H54 (cell line): ENCODE results near the gene TMEM132D.
A peak's percentile ranks its signal among the peaks of the same experiment; 100 is the strongest.
"Not testable (repeated sequence)": the region's sequence is repeated elsewhere in the genome, so short reads cannot be mapped to it uniquely, and the experiment has no call there.

Experiments used
- DNase-seq: peaks from one replicate; pipeline ENCODE4 v3.0.0; 2011; ENCODE audit warnings: low spot score, mixed read lengths; ENCODE audit not compliant: insufficient read length
- FAIRE-seq: peaks from 3 replicates; lab custom pipeline; 2011; peaks lifted over from hg19 to GRCh38; lab: Jason Lieb, UNC
- POLR2A ChIP-seq: IDR thresholded peaks from 2 replicates; pipeline ENCODE4 v1.6.1; 2011; ENCODE audit warnings: low read depth, mild to moderate bottlenecking, low read length

TMEM132D gene

GRCh38 chr12:129201029-129201428 is 702.8 kb downstream of the TMEM132D start:
- no peak for FAIRE-seq
- no peak for TF ChIP-seq POLR2A
- DNase-seq: no peak

- DNase-seq: no peak
- no peak for TF ChIP-seq POLR2A
- no peak for FAIRE-seq
These were observed 703.2 kb downstream of the TMEM132D start for GRCh38 chr12:129200576-129200975.

- no peak for TF ChIP-seq POLR2A
- FAIRE-seq (no peak), DNase-seq (no peak)
These were observed 706.9 kb downstream of the TMEM132D start for GRCh38 chr12:129196927-129197326.

- DNase-seq: no peak
- no peak for FAIRE-seq
- no peak for TF ChIP-seq POLR2A
These were observed 708.7 kb downstream of the TMEM132D start for GRCh38 chr12:129195081-129195480.

GRCh38 chr12:129193263-129193871 is 710.5 kb downstream of the TMEM132D start:
- no peak for TF ChIP-seq POLR2A
- FAIRE-seq (no peak), DNase-seq (no peak)

- FAIRE-seq (no peak), DNase-seq (no peak)
- no peak for TF ChIP-seq POLR2A
These were observed 713.0 kb downstream of the TMEM132D start for GRCh38 chr12:129190827-129191226.

GRCh38 chr12:129189879-129190278 is 713.9 kb downstream of the TMEM132D start:
- not testable (repeated sequence) for DNase-seq, FAIRE-seq

GRCh38 chr12:129186952-129187351 is 716.9 kb downstream of the TMEM132D start:
- FAIRE-seq: no peak
- no peak for TF ChIP-seq POLR2A
- DNase-seq: peak; percentile 9

- TF ChIP-seq POLR2A: no peak
- no peak for FAIRE-seq
- DNase-seq: no peak
These were observed 718.0 kb downstream of the TMEM132D start for GRCh38 chr12:129185855-129186254.

GRCh38 chr12:129184127-129184928 is 719.5 kb downstream of the TMEM132D start:
- TF ChIP-seq POLR2A: no peak
- no peak for DNase-seq
- FAIRE-seq: no peak

GRCh38 chr12:129179941-129180553 is 723.8 kb downstream of the TMEM132D start:
- no peak for DNase-seq
- no peak for TF ChIP-seq POLR2A
- no peak for FAIRE-seq

GRCh38 chr12:129169928-129170327 is 733.9 kb downstream of the TMEM132D start:
- FAIRE-seq (no peak), DNase-seq (no peak)
- no peak for TF ChIP-seq POLR2A

GRCh38 chr12:129163861-129164260 is 740.0 kb downstream of the TMEM132D start:
- FAIRE-seq (no peak), DNase-seq (no peak)
- TF ChIP-seq POLR2A: no peak

GRCh38 chr12:129163461-129163860 is 740.4 kb downstream of the TMEM132D start:
- FAIRE-seq: no peak
- no peak for TF ChIP-seq POLR2A
- no peak for DNase-seq
